Tibial artery (tissue), 4 donors: ENCODE results near the gene SDK2.

Experiments
- DNase-seq, 2 donors: peaks; one replicate each; pipeline ENCODE4 v3.0.0-alpha.2; 2019
- H3K27ac ChIP-seq, 2 donors: fragments of 200-600 bp; sonication (generic) in 1 of 2; 1 replicate in 1 of 2; 2 replicates in 1 of 2; pipeline ENCODE4 v1.5.1; 2018 to 2019; ENCODE audit warnings: mild to moderate bottlenecking in 1 of 2
- H3K27me3 ChIP-seq, 2 donors: fragments of 200-600 bp; sonication (generic) in 1 of 2; one replicate each; pipeline versions ENCODE4 v1.5.1 to v1.6.0; 2016 to 2019
- H3K36me3 ChIP-seq, 3 donors: fragments of 200-600 bp; sonication (generic) in 2 of 3; one replicate each; pipeline ENCODE4 v1.5.1; 2016 to 2019; ENCODE audit warnings: mild to moderate bottlenecking in 2 of 3
- H3K4me1 ChIP-seq, 4 donors: fragments of 200-600 bp; sonication (generic) in 2 of 4; 1 replicate in 3 of 4; 2 replicates in 1 of 4; pipeline ENCODE4 v1.5.1; 2016 to 2019
- H3K4me3 ChIP-seq, 2 donors: fragments of 200-600 bp; sonication (generic) in 1 of 2; 1 replicate in 1 of 2; 2 replicates in 1 of 2; pipeline ENCODE4 v1.5.1; 2018 to 2019; ENCODE audit warnings: mild to moderate bottlenecking in 2 of 2
- H3K9me3 ChIP-seq, 3 donors: fragments of 200-600 bp; sonication (generic) in 1 of 3; one replicate each; pipeline ENCODE4 v1.5.1; 2016 to 2019
- CTCF ChIP-seq, 2 experiments: fragments of 200-600 bp in 1 of 2; fragments of 450-650 bp in 1 of 2; IDR thresholded peaks; one replicate each; pipeline ENCODE4 v1.5.1; 2017 to 2019; ENCODE audit warnings: antibody characterized with exemption in 2 of 2, mild to moderate bottlenecking in 1 of 2, moderate library complexity in 1 of 2
- intact Hi-C: fragments of 100-400 bp; cut with DNase I; formaldehyde crosslinking; loops from one replicate; pipeline ENCODE4 v1.15.0; 2023; ENCODE audit warnings: low total_unique reads

SDK2 gene

GRCh38 chr17:73644145-73645049 lies at the start of gene SDK2:
Gene SDK2, minus strand, starts transcription at chr17:73644445. Its CDS starts 357 bp downstream, at chr17:73644088.
- H3K27me3 ChIP-seq: peaks cover 0 to 73% of the 10 kb centered on the region in 2 donors
- peak within 1 kb of the TSS; percentile 22 to 60 for H3K27ac ChIP-seq
- intact Hi-C loops: no loop called here

GRCh38 chr17:73693071-73693470 lies 48.8 kb upstream of the SDK2 start:
- no peak for TF ChIP-seq CTCF (IDR thresholded peaks at IDR 0.05)
- H3K27me3 ChIP-seq: peaks cover 0 to 19% of the 10 kb centered on the region in 2 donors
- H3K27ac ChIP-seq: no peak overlapping the region
- no peak overlapping the region for H3K4me3 ChIP-seq
- H3K4me1 ChIP-seq: no peaks in the 10 kb centered on the region
- no peak for DNase-seq
- intact Hi-C loops: no loop called here
- no peaks in the 10 kb centered on the region for H3K9me3 ChIP-seq
- H3K36me3 ChIP-seq: no peaks in the 10 kb centered on the region

More at GRCh38 chr17:73644145-73645049, at the start of gene SDK2:
- Histone ChIP-seq H3K4me3 (peak within 1 kb of the TSS; percentile 49 to 59), H3K4me1 (peaks cover 0 to 51% (median 35%) of the 10 kb centered on the region in 4 donors), H3K9me3 (no peaks in the 10 kb centered on the region), H3K36me3 (no peaks in the 10 kb centered on the region)
- no peak for DNase-seq
- TF ChIP-seq CTCF (IDR thresholded peaks at IDR 0.05): no peak

GRCh38 chr17:73691321-73691766 lies 47.1 kb upstream of the SDK2 start:
- Histone ChIP-seq H3K9me3 (peaks cover 0 to 5% (median 3%) of the 10 kb centered on the region in 3 donors), H3K4me1 (no peaks in the 10 kb centered on the region), H3K4me3 (no peak overlapping the region), H3K27me3 (peaks cover 0 to 17% of the 10 kb centered on the region in 2 donors), H3K27ac (no peak overlapping the region), H3K36me3 (no peaks in the 10 kb centered on the region)
- intact Hi-C loops: no loop called here
- no peak for DNase-seq
- no peak for TF ChIP-seq CTCF (IDR thresholded peaks at IDR 0.05)

- intact Hi-C loops: no loop called here
- DNase-seq: no peak
- no peak for TF ChIP-seq CTCF (IDR thresholded peaks at IDR 0.05)
Measured at GRCh38 chr17:73690676-73691075, 46.4 kb upstream of the SDK2 start.

GRCh38 chr17:73689596-73690275 lies 45.5 kb upstream of the SDK2 start:
- intact Hi-C loops: no loop called here
- no peak for DNase-seq
- Histone ChIP-seq H3K27me3 (peaks cover 0 to 17% of the 10 kb centered on the region in 2 donors), H3K4me3 (no peak overlapping the region), H3K9me3 (peaks cover 0 to 10% (median 8%) of the 10 kb centered on the region in 3 donors), H3K27ac (no peak overlapping the region), H3K4me1 (no peaks in the 10 kb centered on the region), H3K36me3 (no peaks in the 10 kb centered on the region)
- TF ChIP-seq CTCF (IDR thresholded peaks at IDR 0.05): no peak

More at GRCh38 chr17:73690676-73691075, 46.4 kb upstream of the SDK2 start:
- no peak overlapping the region for H3K4me3 ChIP-seq
- H3K27me3 ChIP-seq: peaks cover 0 to 17% of the 10 kb centered on the region in 2 donors
- no peaks in the 10 kb centered on the region for H3K36me3 ChIP-seq
- H3K9me3 ChIP-seq: peaks cover 0 to 9% (median 8%) of the 10 kb centered on the region in 3 donors
- no peak overlapping the region for H3K27ac ChIP-seq
- H3K4me1 ChIP-seq: no peaks in the 10 kb centered on the region
